GM19452 (cell line): Measurements from ENCODE around the gene G6PC1.

Experiments
- ATAC-seq: cut with Tn5 transposase; IDR thresholded peaks from one replicate; pipeline ENCODE4 v1.9.1; 2021; ENCODE audit not compliant: unreplicated experiment

G6PC1 gene

DNA sequence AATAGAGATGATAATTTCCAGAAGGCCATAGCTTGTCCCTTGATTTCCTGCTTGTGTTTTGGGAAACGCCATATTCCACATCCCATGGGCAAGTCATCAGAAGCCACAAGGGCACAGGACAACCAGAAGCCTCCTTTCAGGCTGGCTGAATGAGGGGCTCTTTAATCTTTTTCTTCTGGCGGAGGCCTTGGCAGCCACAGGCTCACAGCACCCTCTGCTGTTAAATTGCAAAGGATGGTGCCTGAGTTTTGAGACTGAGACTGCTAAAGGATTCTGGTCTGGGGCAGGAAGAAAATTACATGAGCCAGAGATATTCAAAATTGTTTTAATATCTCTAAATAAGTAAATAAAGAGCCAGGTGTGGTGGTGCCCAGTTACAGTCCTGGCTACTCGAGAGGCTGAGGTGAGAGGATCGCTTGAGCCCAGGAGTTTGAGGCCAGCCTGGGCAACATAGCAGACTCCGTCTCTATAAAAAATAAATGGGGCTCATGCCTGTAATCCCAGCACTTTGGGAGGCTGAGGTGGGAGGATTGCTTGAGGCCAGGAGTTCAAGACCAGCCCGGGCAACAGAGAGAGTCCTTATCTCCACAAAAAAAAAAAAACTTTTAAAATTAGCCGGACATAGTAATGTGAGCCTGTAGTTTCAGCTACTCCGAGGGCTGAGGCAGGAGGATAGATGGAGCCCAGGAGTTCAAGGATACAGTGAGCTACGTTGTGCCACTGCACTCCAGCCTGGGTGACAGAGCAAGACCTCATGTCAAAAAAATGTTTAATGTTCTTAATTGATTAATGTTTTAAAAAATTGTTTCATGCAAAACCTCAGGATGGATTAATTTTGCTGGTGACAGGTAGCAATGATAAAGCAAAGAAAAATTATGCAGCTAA is 37.4 kb downstream of the G6PC1 start:
- no peak for ATAC-seq

DNA sequence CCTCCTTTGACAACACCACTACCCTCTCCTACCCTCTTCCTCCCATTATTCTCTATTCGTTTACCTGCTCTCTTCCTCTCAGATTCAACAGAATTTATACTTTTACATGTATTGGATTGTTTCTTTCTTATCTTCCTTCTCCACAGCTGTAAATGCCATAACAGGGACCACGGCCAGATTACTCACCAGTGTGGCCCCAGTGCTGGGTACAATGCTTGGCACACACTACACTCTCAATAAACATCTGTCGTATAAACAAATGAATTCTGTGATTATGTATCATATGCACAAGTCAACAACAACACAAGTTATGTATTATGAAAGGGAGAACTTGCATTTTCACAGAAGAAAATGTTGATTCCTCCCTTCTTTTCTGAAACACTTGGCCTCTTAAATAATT is 43.6 kb downstream of the G6PC1 start:
- no peak for ATAC-seq

DNA sequence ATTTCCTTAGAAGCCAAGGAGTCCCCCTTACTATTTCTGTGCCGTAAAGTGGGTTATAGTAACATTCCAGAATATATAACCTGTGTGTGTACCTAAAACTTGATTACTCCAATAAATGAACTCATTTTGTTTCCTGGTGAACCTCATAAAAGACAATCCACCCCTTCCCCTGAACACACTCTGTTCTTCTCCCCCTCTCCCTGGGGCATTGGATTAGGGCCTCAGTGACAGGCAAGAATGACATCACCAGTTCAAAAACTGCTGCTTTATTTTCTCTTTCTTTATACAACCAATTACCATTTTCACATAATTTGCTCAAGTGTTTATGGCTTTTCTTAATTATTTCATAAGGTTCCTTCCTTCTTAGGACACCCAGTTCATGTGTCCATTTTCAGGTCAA is 46.2 kb downstream of the G6PC1 start:
- ATAC-seq: no peak

DNA sequence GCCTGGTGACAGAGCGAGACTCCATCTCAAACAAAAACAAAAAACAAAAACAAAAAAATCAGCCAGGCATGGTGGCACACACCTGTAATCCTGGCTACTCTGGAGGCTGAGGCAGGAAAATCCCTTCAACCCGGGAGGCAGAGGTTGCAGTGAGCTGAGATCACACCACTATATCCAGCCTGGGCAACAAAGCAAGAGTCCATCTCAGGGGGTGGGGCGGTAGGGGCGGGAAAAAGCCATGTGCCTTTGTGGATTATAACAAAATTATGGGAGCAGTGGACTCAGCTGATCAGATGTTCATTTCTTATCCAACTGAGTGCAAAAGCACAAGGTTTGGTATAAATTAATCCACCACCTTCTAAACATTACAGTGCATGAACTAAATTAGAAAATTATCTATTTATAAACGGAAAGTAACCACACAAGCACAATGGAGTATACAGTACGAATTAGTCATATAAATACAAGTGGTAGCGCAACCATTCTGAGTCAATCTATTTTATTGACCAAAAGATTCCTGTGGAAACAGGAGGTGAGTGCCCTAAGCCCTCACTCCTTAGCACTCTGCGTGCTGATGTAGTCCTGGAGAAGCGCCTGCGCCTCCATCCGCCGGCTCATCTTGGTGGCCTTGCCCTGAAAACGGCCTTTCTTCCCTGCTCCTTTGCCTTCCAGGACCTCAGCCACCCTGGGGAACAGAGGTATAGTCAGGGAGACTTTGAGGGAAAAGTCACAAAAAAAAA is 49.6 kb downstream of the G6PC1 start:
- no peak for ATAC-seq
